Spleen (tissue), 13 donors: ENCODE results near the gene ACSM3. TPM values are rescaled to one million over a fixed set of nuclear protein-coding genes. Genes with fewer than 3 reads are reported as not detected.
"Not testable (repeated sequence)": the region's sequence is repeated elsewhere in the genome, so short reads cannot be mapped to it uniquely, and the experiment has no call there.

Experiments used
- DNase-seq: peaks from one replicate; pipeline ENCODE4 v3.0.0-alpha.2; 2020
- H3K27ac ChIP-seq, 8 donors: fragments of 200-600 bp; sonication (generic) in 7 of 8; 1 replicate in 4 of 8; 2 replicates in 4 of 8; pipeline versions ENCODE4 v1.5.0 to v1.8.0; 2016 to 2021; ENCODE audit warnings: inconsistent platforms in 4 of 8, mild to moderate bottlenecking in 4 of 8, moderate library complexity in 1 of 8
- H3K27me3 ChIP-seq, 7 donors: fragments of 200-600 bp; sonication (generic) in 6 of 7; replicated peaks in 1 of 7; 1 replicate in 4 of 7; 2 replicates in 3 of 7; pipeline versions ENCODE4 v1.5.0 to v1.8.0; 2016 to 2021; ENCODE audit warnings: inconsistent platforms in 3 of 7, mild to moderate bottlenecking in 1 of 7
- H3K36me3 ChIP-seq, 6 donors: fragments of 200-600 bp; sonication (generic) in 5 of 6; 1 replicate in 4 of 6; 2 replicates in 2 of 6; pipeline versions ENCODE4 v1.5.0 to v1.8.0; 2016 to 2021; ENCODE audit warnings: inconsistent platforms in 2 of 6
- H3K4me1 ChIP-seq, 6 donors: fragments of 200-600 bp; sonication (generic) in 5 of 6; 1 replicate in 3 of 6; 2 replicates in 3 of 6; pipeline versions ENCODE4 v1.5.0 to v1.8.0; 2016 to 2021; ENCODE audit warnings: inconsistent platforms in 3 of 6
- H3K4me3 ChIP-seq, 8 donors: fragments of 200-600 bp; sonication (generic) in 7 of 8; 1 replicate in 4 of 8; 2 replicates in 4 of 8; pipeline versions ENCODE4 v1.5.0 to v1.8.0; 2016 to 2021; ENCODE audit warnings: inconsistent platforms in 4 of 8, mild to moderate bottlenecking in 4 of 8, moderate library complexity in 2 of 8
- H3K9me3 ChIP-seq, 8 donors: fragments of 200-600 bp; sonication (generic) in 7 of 8; 1 replicate in 4 of 8; 2 replicates in 4 of 8; pipeline versions ENCODE4 v1.5.0 to v1.8.0; 2016 to 2021; ENCODE audit warnings: inconsistent platforms in 4 of 8
- CTCF ChIP-seq, 11 experiments: fragments of 200-600 bp in 7 of 11; fragments of 450-650 bp in 4 of 11; sonication (generic) in 4 of 11; IDR thresholded peaks in 8 of 11; conservative IDR thresholded peaks in 3 of 11; 1 replicate in 7 of 11; 2 replicates in 4 of 11; pipeline versions ENCODE4 v1.4.0 to v1.8.0; 2016 to 2021; ENCODE audit warnings: antibody characterized with exemption in 11 of 11, inconsistent platforms in 4 of 11, mild to moderate bottlenecking in 1 of 11
- POLR2A ChIP-seq, 3 donors: fragments of 450-650 bp; IDR thresholded peaks; one replicate each; pipeline ENCODE4 v1.5.1; 2017; ENCODE audit warnings: antibody characterized with exemption in 3 of 3, mild to moderate bottlenecking in 1 of 3
- POLR2AphosphoS5 ChIP-seq, 3 donors: sonication (generic); formaldehyde crosslinking; IDR thresholded peaks; one replicate each; pipeline ENCODE4 v1.5.1; 2017; ENCODE audit warnings: antibody characterized with exemption in 3 of 3
- WGBS, 5 donors: extraction: QIAGEN DNeasy Blood & Tissue Kit in 3 of 5; methylation state at CpG; one replicate each; pipeline versions ENCODE4 v1.1.5 to v1.1.7; 2013 to 2018; 5-methylcytosine and 5-hydroxymethylcytosine counted together
- intact Hi-C: fragments of 100-400 bp; cut with DNase I; formaldehyde crosslinking; loops from one replicate; pipeline ENCODE4 v1.15.0; 2023; ENCODE audit warnings: low total_unique reads
- long read RNA-seq, 2 donors: transcript quantifications; one replicate each; lab custom pipeline, GENCODE V29; 2026
- polyA plus RNA-seq, 3 donors: library from polyadenylated mRNA; stranded (reverse); fragments of 200-250 nt; gene quantifications; one replicate each; pipeline ENCODE4 v1.2.1, GENCODE V29; 2013
- total RNA-seq, 7 donors: library from RNA; depleted of rRNA in 3 of 7; stranded (reverse); fragments of >200 nt in 3 of 7; fragmentation: NEBNext Ultra II Directional in 4 of 7; extraction: Animal tissue kit (Norgen Biotek cat#: 25700) in 4 of 7; gene quantifications; one replicate each; pipeline versions ENCODE4 v1.1.0 to v1.2.1, GENCODE V29; 2016 to 2021
- donor health status: healthy with polysubstance abuse.
- donor health status: DM: no; HTN: no; CAD: no; lungs with moderate emphysema.
- donor health status: DM: no; HTN: no; CAD: no.
- donor health status: Bipolar disorder and iron deficiency.
- donor health status: healthy.
- donor health status: DM: no; HTN: no; CAD: no.
- donor health status: DM: yes; HTN: yes; CAD: no.

ACSM3 gene
- total RNA-seq (1 to 10 TPM; 2.6 to 9.0 (median 4.7) TPM), polyA plus RNA-seq (1 to 10 TPM; 3.0 to 4.2 (median 4.2) TPM)
- long read RNA-seq, donor 1, transcript ACSM3-215 (2 exons, 3,311 nt), result major isoform, 11 of 17 reads
- long read RNA-seq, donor 1, partial matches to known transcripts, result 5 of 17 reads
- long read RNA-seq, donor 1, other reads (novel, unspliced or antisense), result 0 of 17 reads
- long read RNA-seq, donor 2, partial matches to known transcripts, result 22 of 26 reads
- long read RNA-seq, donor 2, other reads (novel, unspliced or antisense), result 0 of 26 reads

- DNase-seq, result peak; percentile 76
- WGBS, 5 donors, result 11 to 19% (median 13%) methylated on average over 10 of the region's 10 CpGs
- Histone ChIP-seq H3K9me3 (peaks cover 0 to 14% (median 0%) of the 10 kb centered on the region in 8 donors), H3K27me3 (no peaks in the 10 kb centered on the region), H3K4me3 (peak within 1 kb of the TSS; percentile 39 to 63 (median 47)), H3K4me1 (peaks cover 0 to 23% (median 13%) of the 10 kb centered on the region in 6 donors), H3K36me3 (no peaks in the 10 kb centered on the region), H3K27ac (peak within 1 kb of the TSS; percentile 72 to 87 (median 81))
- TF ChIP-seq CTCF (IDR thresholded peaks at IDR 0.05 in 8 of 11, conservative IDR thresholded peaks at IDR 0.05 in 3 of 11), result no peak
- TF ChIP-seq POLR2AphosphoS5 (IDR thresholded peaks at IDR 0.05), result peak in 1 of 3 donors; percentile 31
- intact Hi-C loops, result no loop called here
These were observed at the start of gene ACSM3 for GRCh38 chr16:20763461-20764232. Gene ACSM3 (plus strand): TSS chr16:20764014. CDS start chr16:20770035, 6,021 bp downstream.

GRCh38 chr16:20717718-20718117 is 46.1 kb upstream of the ACSM3 start:
- H3K4me1 ChIP-seq, intact Hi-C loops, H3K36me3 ChIP-seq, H3K4me3 ChIP-seq, H3K27me3 ChIP-seq, DNase-seq, H3K27ac ChIP-seq, H3K9me3 ChIP-seq: not testable (repeated sequence)

- Histone ChIP-seq H3K9me3 (no peaks in the 10 kb centered on the region), H3K27ac (no peak overlapping the region), H3K27me3 (no peaks in the 10 kb centered on the region), H3K4me1 (no peaks in the 10 kb centered on the region), H3K4me3 (no peak overlapping the region), H3K36me3 (no peaks in the 10 kb centered on the region)
- intact Hi-C loops, result no loop called here
- no peak for DNase-seq
- no peak for TF ChIP-seq POLR2A (IDR thresholded peaks at IDR 0.05)
- no peak for TF ChIP-seq POLR2AphosphoS5 (IDR thresholded peaks at IDR 0.05)
- no peak for TF ChIP-seq CTCF (IDR thresholded peaks at IDR 0.05 in 8 of 11, conservative IDR thresholded peaks at IDR 0.05 in 3 of 11)
- WGBS, 5 donors, result 93 to 100% (median 95%) methylated on average over 4 of the region's 4 CpGs
These were observed 43.6 kb upstream of the ACSM3 start for GRCh38 chr16:20720251-20720650.

DNA sequence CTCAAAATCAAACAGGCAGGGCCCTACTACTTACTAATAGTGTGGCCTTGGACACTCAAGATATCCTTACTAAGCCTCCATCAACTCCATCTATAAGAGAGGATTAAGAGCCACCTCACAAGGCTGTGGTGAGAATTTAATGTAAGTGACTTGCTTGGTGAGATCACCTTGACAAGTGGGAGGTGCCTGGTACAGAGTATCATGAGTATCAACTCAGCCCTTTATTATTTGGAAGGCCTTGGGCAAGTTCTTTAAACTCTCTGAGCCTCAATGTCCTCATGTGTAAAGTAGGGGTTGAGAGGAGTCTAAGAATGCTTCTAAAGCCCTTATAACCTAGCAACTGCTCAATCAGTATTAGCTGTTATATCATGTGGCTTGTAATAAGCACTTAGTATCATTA is 37.2 kb upstream of the ACSM3 start:
- TF ChIP-seq POLR2AphosphoS5 (IDR thresholded peaks at IDR 0.05) (no peak), POLR2A (IDR thresholded peaks at IDR 0.05) (no peak), CTCF (IDR thresholded peaks at IDR 0.05 in 8 of 11, conservative IDR thresholded peaks at IDR 0.05 in 3 of 11) (no peak)
- Histone ChIP-seq H3K4me3 (no peak overlapping the region), H3K4me1 (no peaks in the 10 kb centered on the region), H3K9me3 (no peaks in the 10 kb centered on the region), H3K27ac (no peak overlapping the region), H3K36me3 (peaks cover 0 to 14% (median 0%) of the 10 kb centered on the region in 6 donors), H3K27me3 (no peaks in the 10 kb centered on the region)
- intact Hi-C loops, result no loop called here
- no peak for DNase-seq
